ENCODE results near the gene UBE2J1.

The UBE2J1 gene

GRCh38 chr6:89381031-89381430, 28.5 kb upstream of the UBE2J1 start:
- TF ChIP-seq CTCF (IDR thresholded peaks at IDR 0.05; ENCODE audit: extremely low read depth, insufficient read depth, missing control alignments): no peak
- in situ Hi-C loops (cut with MboI; ENCODE audit: low pct_unique_long_range_greater_than_20kb, low sequenced_read_pairs, unreplicated experiment): loop anchor here (25.0 kb wide), 1 partner anchor 394 kb away; no protein-coding TSS in a partner anchor
- no peak for DNase-seq (ENCODE audit: low spot score)

GRCh38 chr6:89379281-89379680, 26.8 kb upstream of the UBE2J1 start:
- no peak for TF ChIP-seq CTCF (IDR thresholded peaks at IDR 0.05; ENCODE audit: extremely low read depth, insufficient read depth, missing control alignments)
- DNase-seq (ENCODE audit: low spot score): no peak
- in situ Hi-C loops (cut with MboI; ENCODE audit: low pct_unique_long_range_greater_than_20kb, low sequenced_read_pairs, unreplicated experiment): loop anchor here (25.0 kb wide), 1 partner anchor 392 kb away; no protein-coding TSS in a partner anchor

GRCh38 chr6:89378628-89379027, 26.1 kb upstream of the UBE2J1 start:
- TF ChIP-seq CTCF (IDR thresholded peaks at IDR 0.05; ENCODE audit: extremely low read depth, insufficient read depth, missing control alignments): no peak
- no peak for DNase-seq (ENCODE audit: low spot score)
- in situ Hi-C loops (cut with MboI; ENCODE audit: low pct_unique_long_range_greater_than_20kb, low sequenced_read_pairs, unreplicated experiment): loop anchor here (25.0 kb wide), 1 partner anchor 391 kb away; no protein-coding TSS in a partner anchor

DNA sequence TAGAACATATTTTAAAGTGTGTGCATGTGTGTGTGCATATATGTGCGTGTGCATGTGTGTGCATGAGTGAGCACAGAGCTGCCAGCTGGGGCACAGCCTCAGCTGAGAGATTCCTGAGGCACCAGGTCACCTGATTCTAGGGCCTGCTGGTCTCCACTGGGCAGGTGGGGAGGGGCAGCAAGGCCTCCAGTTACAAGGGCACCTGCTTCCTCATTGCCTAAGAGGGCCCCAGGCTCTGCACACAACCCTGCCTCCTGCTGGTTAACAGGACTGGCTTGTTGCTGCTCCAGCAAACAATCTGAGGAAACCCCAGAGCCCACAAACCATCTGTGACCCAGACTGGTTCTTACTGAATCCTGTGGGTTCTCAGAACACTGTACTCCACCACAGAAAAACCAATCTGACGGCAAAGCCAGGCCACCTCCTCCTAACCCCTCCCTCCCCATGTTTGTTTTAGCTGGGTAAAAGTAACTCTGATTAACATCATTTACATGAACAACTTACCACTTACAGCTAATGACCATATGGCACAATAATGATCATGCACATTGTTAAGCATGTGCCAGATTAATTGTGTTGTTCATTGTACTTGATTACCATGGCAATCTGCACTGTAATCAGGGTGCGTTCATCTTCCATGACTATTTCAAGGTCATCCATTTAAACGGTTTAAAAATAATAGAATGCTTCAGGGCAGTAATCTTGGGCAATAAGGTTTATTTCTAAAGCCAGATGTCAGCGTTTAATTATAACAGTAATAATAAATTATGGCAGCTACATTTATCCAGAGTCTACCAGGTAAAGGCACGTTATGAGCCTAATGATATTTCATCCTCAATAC, 23.1 kb upstream of the UBE2J1 start:
- in situ Hi-C loops (cut with MboI; ENCODE audit: low pct_unique_long_range_greater_than_20kb, low sequenced_read_pairs, unreplicated experiment): loop anchor here (25.0 kb wide), 1 partner anchor 388 kb away; no protein-coding TSS in a partner anchor
- TF ChIP-seq CTCF (IDR thresholded peaks at IDR 0.05; ENCODE audit: extremely low read depth, insufficient read depth, missing control alignments): peak; percentile 58
- DNase-seq (ENCODE audit: low spot score): peak; percentile 26

DNA sequence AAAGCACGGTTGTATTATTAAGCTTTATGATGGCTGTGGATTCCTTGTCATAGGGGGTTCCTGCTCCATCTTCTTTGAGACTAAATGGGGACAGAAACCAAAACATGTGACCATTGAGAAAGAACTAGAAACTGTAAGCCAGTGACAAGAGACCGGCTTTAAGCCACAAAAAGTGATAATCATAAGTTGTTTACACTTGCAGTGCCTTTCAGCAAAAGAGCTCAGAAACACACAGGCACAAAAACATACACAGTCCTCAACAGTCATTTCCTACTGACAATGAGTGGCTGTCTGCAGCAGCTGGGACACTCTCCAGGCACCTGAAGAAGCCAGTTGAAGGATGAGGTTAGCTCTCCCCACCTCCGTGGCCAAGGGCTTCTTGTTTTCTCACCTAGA, 20.0 kb upstream of the UBE2J1 start:
- no peak for DNase-seq (ENCODE audit: low spot score)
- in situ Hi-C loops (cut with MboI; ENCODE audit: low pct_unique_long_range_greater_than_20kb, low sequenced_read_pairs, unreplicated experiment): no loop called here
- TF ChIP-seq CTCF (IDR thresholded peaks at IDR 0.05; ENCODE audit: extremely low read depth, insufficient read depth, missing control alignments): no peak

DNA sequence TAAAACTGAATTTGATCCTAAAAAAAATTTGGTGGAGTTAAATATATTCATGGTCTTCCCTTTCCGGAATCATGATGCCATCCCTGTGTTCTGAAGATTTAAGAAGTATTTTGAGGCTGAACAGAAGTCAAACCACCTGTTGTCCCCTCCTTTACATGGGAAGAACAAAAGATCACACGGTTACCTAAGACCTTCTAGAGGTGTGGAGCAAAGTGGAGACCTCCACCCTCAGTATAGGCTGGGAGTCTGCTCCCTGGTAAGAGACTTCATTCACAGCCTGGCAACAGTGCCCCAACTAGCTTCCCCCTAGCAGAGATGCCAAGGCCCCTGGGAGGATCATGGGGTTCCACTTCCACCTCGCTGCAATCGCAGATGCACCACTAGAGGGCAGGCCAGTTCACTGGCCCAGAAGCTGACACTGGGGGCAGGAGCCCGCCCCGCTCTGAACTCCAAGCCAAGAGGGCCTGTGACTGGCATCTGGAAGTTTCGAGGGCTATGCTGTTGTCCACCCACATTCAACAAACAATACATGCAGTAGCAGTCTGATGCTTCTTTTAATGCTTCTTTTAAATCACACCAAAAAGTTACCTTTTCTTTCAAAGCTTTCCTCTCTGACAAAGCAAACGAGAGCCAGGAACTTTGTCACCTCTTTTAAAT, 19.5 kb upstream of the UBE2J1 start:
- peak; percentile 98 for TF ChIP-seq CTCF (IDR thresholded peaks at IDR 0.05; ENCODE audit: extremely low read depth, insufficient read depth, missing control alignments)
- in situ Hi-C loops (cut with MboI; ENCODE audit: low pct_unique_long_range_greater_than_20kb, low sequenced_read_pairs, unreplicated experiment): no loop called here
- peak; percentile 58 for DNase-seq (ENCODE audit: low spot score)
